ENCODE measurements around the gene GH1.

GRCh38 chr17:63963123-63963522 is 44.5 kb upstream of the GH1 start:
- TF ChIP-seq SUZ12 (IDR thresholded peaks at IDR 0.05; ENCODE audit: extremely low read depth, insufficient read depth, insufficient read length) (no peak), YY1 (IDR thresholded peaks at IDR 0.05; ENCODE audit: insufficient read depth, insufficient read length) (no peak)
